A549 (cell line): ENCODE measurements around the gene MAP3K20. TPM values are rescaled to one million over a fixed set of nuclear protein-coding genes. Genes with fewer than 3 reads are reported as not detected.
"Not testable (repeated sequence)": the region's sequence is repeated elsewhere in the genome, so short reads cannot be mapped to it uniquely, and the experiment has no call there.

Experiments
- ATAC-seq, 2 experiments: fragments of 200-7000 bp in 1 of 2; fragments of >200 bp in 1 of 2; cut with Nextera tagmentation in 1 of 2; cut with Tn5 transposase in 1 of 2; 3 replicates each; pipeline versions ENCODE4 v1.8.0 to v1.9.1; 2018 to 2020; ENCODE audit warnings: mild to moderate bottlenecking in 1 of 2, moderate library complexity in 1 of 2
- CTCF ChIA-PET: fragments of 300-600 bp; sonication (Branson Sonifier 250); formaldehyde crosslinking; extraction: SDS; loops from one replicate; lab custom pipeline; 2021; ENCODE audit warnings: antibody characterized with exemption, inconsistent platforms; lab: Yijun Ruan, JAX
- POLR2A ChIA-PET: fragments of 350-600 bp; formaldehyde crosslinking; extraction: SDS; loops from one replicate; lab custom pipeline; 2021; ENCODE audit warnings: antibody characterized with exemption, inconsistent platforms; lab: Yijun Ruan, JAX
- DNase-seq, 2 experiments: peaks; one replicate each; pipeline versions ENCODE4 v3.0.0 to v3.0.0-alpha.2; 2011 to 2016; ENCODE audit warnings: low read depth in 1 of 2, low spot score in 1 of 2
- FAIRE-seq: peaks from 2 replicates; lab custom pipeline; 2011; peaks lifted over from hg19 to GRCh38; lab: Jason Lieb, UNC
- H3K27ac ChIP-seq, 2 experiments: fragments of >200 bp; sonication (Bioruptor Twin); formaldehyde crosslinking; 3 replicates each; pipeline ENCODE4 v1.5.1; 2016 to 2017
- H3K4me1 ChIP-seq: fragments of >200 bp; sonication (Bioruptor Twin); formaldehyde crosslinking; 3 replicates; pipeline ENCODE4 v1.6.1; 2016
- H3K4me2 ChIP-seq: fragments of >200 bp; sonication (Bioruptor Twin); formaldehyde crosslinking; 3 replicates; pipeline ENCODE4 v1.6.1; 2016
- H3K4me3 ChIP-seq: fragments of >200 bp; sonication (Bioruptor Twin); formaldehyde crosslinking; 3 replicates; pipeline ENCODE4 v1.5.1; 2016
- H3K9me3 ChIP-seq: fragments of >200 bp; sonication (Bioruptor Twin); formaldehyde crosslinking; 3 replicates; pipeline ENCODE4 v1.6.1; 2016
- ATOH8 ChIP-seq: fragments of 250-450 bp; sonication (Bioruptor Pico); IDR thresholded peaks from 2 replicates; pipeline ENCODE4 v1.5.0; 2020; ENCODE audit warnings: low read depth, mild to moderate bottlenecking, moderate library complexity
- FOSL2 ChIP-seq, 2 experiments: fragments of 450-650 bp in 1 of 2; fragments of >200 bp in 1 of 2; sonication (Bioruptor Twin) in 1 of 2; formaldehyde crosslinking; IDR thresholded peaks; 2 replicates each; pipeline versions ENCODE4 v1.5.0 to v1.6.1; 2016 to 2020; ENCODE audit warnings: mild to moderate bottlenecking in 1 of 2, moderate library complexity in 1 of 2
- FOXS1 ChIP-seq: fragments of 250-450 bp; sonication (Bioruptor Pico); IDR thresholded peaks from 2 replicates; pipeline ENCODE4 v1.5.0; 2020; ENCODE audit warnings: mild to moderate bottlenecking, moderate library complexity
- GATA3 ChIP-seq: IDR thresholded peaks from 2 replicates; pipeline ENCODE4 v1.6.1; 2012; ENCODE audit warnings: borderline replicate concordance
- HDAC2 ChIP-seq: fragments of 200-600 bp; sonication (generic); IDR thresholded peaks from 2 replicates; pipeline ENCODE4 v1.6.1; 2016
- KDM5A ChIP-seq: fragments of 200-600 bp; sonication (generic); IDR thresholded peaks from 2 replicates; pipeline ENCODE4 v1.6.1; 2016; ENCODE audit warnings: antibody characterized with exemption, mild to moderate bottlenecking
- MAFK ChIP-seq: fragments of 450-650 bp; IDR thresholded peaks from 2 replicates; pipeline ENCODE4 v1.6.1; 2014; ENCODE audit not compliant: partially characterized antibody
- MAX ChIP-seq: IDR thresholded peaks from 2 replicates; pipeline ENCODE4 v1.6.1; 2012
- MAZ ChIP-seq: fragments of 150-350 bp; IDR thresholded peaks from 2 replicates; pipeline ENCODE4 v1.6.1; 2014; ENCODE audit warnings: antibody characterized with exemption, low read depth, low read length, borderline replicate concordance
- NPAS2 ChIP-seq: fragments of 250-450 bp; sonication (Bioruptor Pico); IDR thresholded peaks from 2 replicates; pipeline ENCODE4 v1.8.0; 2022; ENCODE audit warnings: mild to moderate bottlenecking, moderate library complexity, borderline replicate concordance
- RARB ChIP-seq: fragments of 250-450 bp; sonication (Bioruptor Pico); IDR thresholded peaks from 2 replicates; pipeline ENCODE4 v1.8.0; 2021; ENCODE audit warnings: mild to moderate bottlenecking, moderate library complexity
- REST ChIP-seq: fragments of 200-600 bp; sonication (generic); IDR thresholded peaks from 2 replicates; pipeline ENCODE4 v1.6.1; 2016; ENCODE audit warnings: antibody characterized with exemption, mild to moderate bottlenecking, moderate library complexity
- RFX5 ChIP-seq: fragments of 450-650 bp; IDR thresholded peaks from 2 replicates; pipeline ENCODE4 v1.7.1; 2014; ENCODE audit warnings: antibody characterized with exemption, mild to moderate bottlenecking, moderate library complexity
- ZNF302 ChIP-seq: fragments of 250-450 bp; sonication (Bioruptor Pico); IDR thresholded peaks from 2 replicates; pipeline ENCODE4 v1.9.0; 2021; ENCODE audit warnings: inconsistent platforms, mild to moderate bottlenecking, moderate library complexity
- WGBS: methylation state at CpG from one replicate; pipeline ENCODE4 v1.1.6; 2017; ENCODE audit errors: missing lambda C conversion rate; 5-methylcytosine and 5-hydroxymethylcytosine counted together
- polyA plus RNA-seq, 4 experiments: library from polyadenylated mRNA; depleted of rRNA in 3 of 4; stranded (reverse); fragments of >200 nt; fragmentation: RNase III in 1 of 4; extraction: RNeasy Plus Mini Kit Qiagen cat#74134 plus additional on column Dnase treatment in 1 of 4; gene quantifications; 2 replicates in 3 of 4; 3 replicates in 1 of 4; pipeline ENCODE4 v1.2.3, GENCODE V29; 2011 to 2017

Gene MAP3K20
- polyA plus RNA-seq, 2 of the 4 experiments (the other 2 are of a cell fraction): 34.7 to 80.7 TPM

DNA sequence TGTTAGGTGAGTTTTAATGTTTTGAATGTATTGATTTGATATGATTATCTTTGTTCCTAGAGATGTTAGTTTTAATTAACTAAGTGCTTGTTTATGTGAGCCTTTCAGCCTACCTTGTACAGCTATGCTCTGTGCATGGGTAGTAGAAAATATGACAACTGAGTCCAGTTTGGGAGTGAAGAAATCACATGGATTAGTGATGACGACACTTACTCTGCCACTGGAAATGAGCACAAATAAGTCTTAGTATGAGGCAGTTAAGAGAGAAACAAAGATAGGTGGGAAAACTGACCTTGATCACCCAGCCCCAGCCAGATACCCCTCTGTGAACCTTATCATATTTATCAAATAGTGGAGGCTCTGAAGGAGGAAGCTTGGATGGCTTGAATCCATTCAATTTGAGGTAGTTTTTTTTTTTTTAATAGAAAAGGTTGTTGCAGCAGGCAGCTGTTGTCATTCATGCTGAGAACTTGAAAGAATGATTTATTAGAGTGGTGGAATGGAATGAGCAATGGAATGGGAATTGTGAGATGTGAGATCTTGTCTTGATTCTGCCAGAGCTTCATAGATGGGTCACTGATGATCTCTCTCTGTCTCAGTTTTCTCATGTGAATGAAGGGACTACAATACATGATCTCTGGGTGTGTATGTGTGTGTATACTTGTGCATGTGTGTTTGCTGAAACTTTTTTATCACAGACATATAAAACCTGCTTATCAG is 96.4 kb downstream of the MAP3K20 start (continued):
- TF ChIP-seq REST (no peak), MAFK (no peak), ATOH8 (no peak), RARB (CRISPR knock-in tag) (no peak)

- H3K9me3 ChIP-seq, DNase-seq, FAIRE-seq, ATAC-seq, H3K4me3 ChIP-seq, H3K4me2 ChIP-seq, POLR2A ChIA-PET, H3K27ac ChIP-seq: not testable (repeated sequence)
- 81% methylated on average over 3 of the region's 3 CpGs for WGBS
- CTCF ChIA-PET: interaction anchor here (1.2 kb wide), 1 partner anchor 147 kb away, joined by 4 read pairs; no protein-coding TSS in a partner anchor
- H3K4me1 ChIP-seq: peaks cover 35% of the 10 kb centered on the region
Observed at GRCh38 chr2:173174339-173174738, 98.7 kb downstream of the MAP3K20 start.

GRCh38 chr2:173175222-173175621 is 99.6 kb downstream of the MAP3K20 start:
- H3K4me2 ChIP-seq: peak overlapping the region; percentile 29; the same call in 2 of the 3 replicates
- FAIRE-seq: no peak
- POLR2A ChIA-PET: no interaction called here
- peak overlapping the region in 1 of 2 experiments; percentile 42; a peak in 1 of 6 replicates for H3K27ac ChIP-seq
- CTCF ChIA-PET: interaction anchor here (1.2 kb wide), 1 partner anchor 148 kb away, joined by 4 read pairs; no protein-coding TSS in a partner anchor
- H3K9me3 ChIP-seq: no peaks in the 10 kb centered on the region; the same call in 2 of the 3 replicates
- TF ChIP-seq FOSL2 (IDR thresholded peaks at IDR 0.05) (no peak), FOSL2 (CRISPR knock-in tag; IDR thresholded peaks at IDR 0.05) (peak; percentile 55), FOXS1 (CRISPR knock-in tag) (no peak), GATA3 (peak; percentile 36; the same call in 1 of the 2 replicates)
- 17% methylated on average over 3 of the region's 3 CpGs for WGBS
- H3K4me1 ChIP-seq: peaks cover 35% of the 10 kb centered on the region
- peak in 1 of 2 experiments; percentile 68 for DNase-seq
- H3K4me3 ChIP-seq: no peak overlapping the region
- peak in 1 of 2 experiments; percentile 82; a peak in 4 of 6 replicates for ATAC-seq

DNA sequence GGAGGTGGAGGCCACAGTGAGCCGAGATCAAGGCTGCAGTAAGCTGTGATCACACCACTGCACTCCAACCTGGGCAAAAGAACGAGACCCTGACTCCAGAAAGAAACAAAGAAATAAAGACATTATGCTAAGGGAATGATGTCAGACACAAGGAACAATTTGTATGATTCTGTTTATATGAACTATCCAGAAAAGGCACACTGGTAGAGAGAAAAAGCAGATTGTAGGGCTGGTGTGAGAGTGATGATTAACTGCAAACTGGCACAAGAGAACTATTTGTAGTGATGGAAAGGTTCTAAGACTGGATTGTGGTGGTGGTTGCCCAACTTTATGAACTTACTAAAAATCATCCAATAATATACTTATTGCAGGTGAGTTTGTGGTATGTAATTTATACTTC is 106.3 kb downstream of the MAP3K20 start:
- Histone ChIP-seq H3K4me3 (no peak overlapping the region), H3K4me1 (peaks cover 50% of the 10 kb centered on the region), H3K27ac (peak overlapping the region; percentile 10 to 31; a peak in 3 of 6 replicates), H3K4me2 (no peak overlapping the region), H3K9me3 (peaks cover 3% of the 10 kb centered on the region; the same call in 1 of the 3 replicates)
- WGBS: 93% methylated on average over 2 of the region's 2 CpGs
- no peak for FAIRE-seq
- ChIA-PET POLR2A (no interaction called here), CTCF (interaction anchor here (1.5 kb wide), 1 partner anchor 28 kb away, joined by 6 read pairs; no protein-coding TSS in a partner anchor)
- no peak for ATAC-seq
- TF ChIP-seq MAX: no peak
- no peak for TF ChIP-seq NPAS2 (CRISPR knock-in tag)
- TF ChIP-seq KDM5A: no peak
- no peak for TF ChIP-seq RFX5
- no peak for TF ChIP-seq ZNF302 (CRISPR knock-in tag)
- TF ChIP-seq HDAC2: no peak
- no peak for TF ChIP-seq MAZ
- no peak for DNase-seq
